ENCODE data around the gene ENG.

GRCh38 chr9:127869310-127870152 lies 15.1 kb upstream of the ENG start:
- TF ChIP-seq CTCF (IDR thresholded peaks at IDR 0.05): peak; percentile 82 to 99 (median 90)
- TF ChIP-seq POLR2A (IDR thresholded peaks at IDR 0.05): no peak
